ENCODE results near the gene SLC6A19. TPM values are rescaled to one million over a fixed set of nuclear protein-coding genes. Genes with fewer than 3 reads are reported as not detected.

SLC6A19 gene
- total RNA-seq, 2 experiments from 2014 or later: not detected

DNA sequence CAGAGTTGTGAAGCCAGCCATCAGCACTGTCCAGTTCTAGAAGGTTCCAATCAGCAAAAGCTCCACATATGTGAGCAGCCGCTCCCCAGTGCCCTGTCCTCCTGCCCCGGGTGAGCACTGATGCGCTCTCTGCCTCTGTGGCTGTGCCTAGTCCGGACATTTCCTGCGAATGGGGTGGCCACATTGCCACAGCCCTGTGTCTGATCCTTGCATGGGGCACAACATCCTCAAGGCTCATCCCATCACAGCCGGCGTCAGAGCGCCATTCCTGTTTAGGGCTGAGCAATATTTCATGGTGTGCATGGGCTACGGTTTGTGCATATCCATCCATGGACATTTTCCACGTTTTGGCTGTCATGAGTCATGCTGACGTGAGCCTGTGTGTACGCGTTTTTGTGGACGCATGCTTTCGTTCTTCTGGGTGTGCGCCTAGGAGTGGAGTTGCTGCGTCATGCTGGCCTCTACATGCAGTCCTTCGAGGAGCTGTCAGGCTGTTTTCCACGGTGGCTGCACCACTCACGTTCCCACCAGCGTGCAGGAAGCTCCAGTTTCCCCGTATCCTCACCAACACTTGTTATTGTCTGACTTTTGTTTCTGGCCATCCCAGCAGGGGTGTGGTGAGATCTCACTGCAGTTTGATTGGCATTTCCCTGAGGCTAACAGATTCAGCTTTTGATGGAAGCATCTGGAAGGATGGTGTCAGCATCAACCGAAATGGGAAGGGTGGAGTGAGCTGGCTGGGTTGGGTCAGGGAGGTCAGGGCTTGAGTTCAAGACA, 14.1 kb downstream of the SLC6A19 start:
- no peak overlapping the region for H3K27ac Mint-ChIP-seq
- POLR2A ChIA-PET: interaction anchor here (0.8 kb wide), 1 partner anchor 97 kb away, joined by 3 read pairs; no protein-coding TSS in a partner anchor

GRCh38 chr5:1216211-1216917, 15.0 kb downstream of the SLC6A19 start:
- TF ChIP-seq, protein P1, sequence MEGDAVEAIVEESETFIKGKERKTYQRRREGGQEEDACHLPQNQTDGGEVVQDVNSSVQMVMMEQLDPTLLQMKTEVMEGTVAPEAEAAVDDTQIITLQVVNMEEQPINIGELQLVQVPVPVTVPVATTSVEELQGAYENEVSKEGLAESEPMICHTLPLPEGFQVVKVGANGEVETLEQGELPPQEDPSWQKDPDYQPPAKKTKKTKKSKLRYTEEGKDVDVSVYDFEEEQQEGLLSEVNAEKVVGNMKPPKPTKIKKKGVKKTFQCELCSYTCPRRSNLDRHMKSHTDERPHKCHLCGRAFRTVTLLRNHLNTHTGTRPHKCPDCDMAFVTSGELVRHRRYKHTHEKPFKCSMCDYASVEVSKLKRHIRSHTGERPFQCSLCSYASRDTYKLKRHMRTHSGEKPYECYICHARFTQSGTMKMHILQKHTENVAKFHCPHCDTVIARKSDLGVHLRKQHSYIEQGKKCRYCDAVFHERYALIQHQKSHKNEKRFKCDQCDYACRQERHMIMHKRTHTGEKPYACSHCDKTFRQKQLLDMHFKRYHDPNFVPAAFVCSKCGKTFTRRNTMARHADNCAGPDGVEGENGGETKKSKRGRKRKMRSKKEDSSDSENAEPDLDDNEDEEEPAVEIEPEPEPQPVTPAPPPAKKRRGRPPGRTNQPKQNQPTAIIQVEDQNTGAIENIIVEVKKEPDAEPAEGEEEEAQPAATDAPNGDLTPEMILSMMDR (IDR thresholded peaks at IDR 0.05): no peak
- POLR2A ChIA-PET: no interaction called here
- no peak overlapping the region for H3K4me3 ChIP-seq (ENCODE audit: low read length)
- no peak overlapping the region for H3K4me3 Mint-ChIP-seq
- H3K9me3 Mint-ChIP-seq: no peaks in the 10 kb centered on the region
- no peaks in the 10 kb centered on the region for H3K4me1 ChIP-seq (ENCODE audit: insufficient read depth, low read length)
- no peak overlapping the region for H3K27ac ChIP-seq (ENCODE audit: low read depth in 1 of 2, low read length in 2 of 2)
- no peaks in the 10 kb centered on the region for H3K36me3 Mint-ChIP-seq (ENCODE audit: low read depth)
- ATAC-seq (ENCODE audit: poor library complexity): no peak
- H3K27ac Mint-ChIP-seq: no peak overlapping the region
- intact Hi-C loops (cut with DNase I, micrococcal nuclease): no loop called here
- H3K9me3 ChIP-seq (ENCODE audit: control insufficient read depth in 1 of 2, insufficient read depth in 1 of 2, low read length in 2 of 2): peaks cover 0 to 15% of the 10 kb centered on the region in 2 experiments
- H3K27me3 ChIP-seq (ENCODE audit: control insufficient read depth in 1 of 2, insufficient read depth in 2 of 2, low read length in 2 of 2): no peaks in the 10 kb centered on the region
- CTCF ChIA-PET: no interaction called here
- no peaks in the 10 kb centered on the region for H3K4me1 Mint-ChIP-seq (ENCODE audit: low read depth)
- H3K36me3 ChIP-seq (ENCODE audit: insufficient read depth, low read length): no peaks in the 10 kb centered on the region
- DNase-seq: no peak
- H3K27me3 Mint-ChIP-seq: no peaks in the 10 kb centered on the region

More for the DNA sequence above, 14.1 kb downstream of the SLC6A19 start:
- peaks cover 0 to 15% of the 10 kb centered on the region in 2 experiments for H3K9me3 ChIP-seq (ENCODE audit: control insufficient read depth in 1 of 2, insufficient read depth in 1 of 2, low read length in 2 of 2)
- Mint-ChIP-seq H3K4me1 (ENCODE audit: low read depth) (no peaks in the 10 kb centered on the region), H3K36me3 (ENCODE audit: low read depth) (no peaks in the 10 kb centered on the region), H3K4me3 (no peak overlapping the region), H3K9me3 (no peaks in the 10 kb centered on the region), H3K27me3 (no peaks in the 10 kb centered on the region)
- no peak overlapping the region for H3K4me3 ChIP-seq (ENCODE audit: low read length)
- no peaks in the 10 kb centered on the region for H3K27me3 ChIP-seq (ENCODE audit: control insufficient read depth in 1 of 2, insufficient read depth in 2 of 2, low read length in 2 of 2)
- DNase-seq (no peak), ATAC-seq (ENCODE audit: poor library complexity) (no peak)
- no peaks in the 10 kb centered on the region for H3K36me3 ChIP-seq (ENCODE audit: insufficient read depth, low read length)
- no peaks in the 10 kb centered on the region for H3K4me1 ChIP-seq (ENCODE audit: insufficient read depth, low read length)
- intact Hi-C loops (cut with DNase I, micrococcal nuclease): no loop called here
- CTCF ChIA-PET: no interaction called here
- H3K27ac ChIP-seq (ENCODE audit: low read depth in 1 of 2, low read length in 2 of 2): no peak overlapping the region
- TF ChIP-seq, protein P1 (IDR thresholded peaks at IDR 0.05): no peak

GRCh38 chr5:1216918-1217295, 15.5 kb downstream of the SLC6A19 start:
- Mint-ChIP-seq H3K4me3 (no peak overlapping the region), H3K27me3 (no peaks in the 10 kb centered on the region), H3K9me3 (no peaks in the 10 kb centered on the region), H3K36me3 (ENCODE audit: low read depth) (no peaks in the 10 kb centered on the region), H3K4me1 (ENCODE audit: low read depth) (no peaks in the 10 kb centered on the region), H3K27ac (no peak overlapping the region)
- TF ChIP-seq, protein P1 (IDR thresholded peaks at IDR 0.05): no peak
- Histone ChIP-seq H3K36me3 (ENCODE audit: insufficient read depth, low read length) (no peaks in the 10 kb centered on the region), H3K27ac (ENCODE audit: low read depth in 1 of 2, low read length in 2 of 2) (no peak overlapping the region), H3K27me3 (ENCODE audit: control insufficient read depth in 1 of 2, insufficient read depth in 2 of 2, low read length in 2 of 2) (no peaks in the 10 kb centered on the region), H3K4me3 (ENCODE audit: low read length) (no peak overlapping the region), H3K9me3 (ENCODE audit: control insufficient read depth in 1 of 2, insufficient read depth in 1 of 2, low read length in 2 of 2) (peaks cover 0 to 15% of the 10 kb centered on the region in 2 experiments), H3K4me1 (ENCODE audit: insufficient read depth, low read length) (no peaks in the 10 kb centered on the region)
- POLR2A ChIA-PET: no interaction called here
- intact Hi-C loops (cut with DNase I, micrococcal nuclease): no loop called here
- CTCF ChIA-PET: no interaction called here
- ATAC-seq (ENCODE audit: poor library complexity) (no peak), DNase-seq (no peak)
